IgD-negative memory B cell (primary cell): ENCODE results near the gene DHX40. TPM values are rescaled to one million over a fixed set of nuclear protein-coding genes. Genes with fewer than 3 reads are reported as not detected.

Source experiments
- H3K27ac Mint-ChIP-seq, 3 donors: one replicate each; pipeline ENCODE4 v1.8.0; 2020 to 2022; ENCODE audit warnings: mild to moderate bottlenecking in 3 of 3, mixed read lengths in 3 of 3, moderate library complexity in 1 of 3
- H3K27me3 Mint-ChIP-seq: one replicate; pipeline ENCODE4 v1.8.0; 2021; ENCODE audit warnings: mixed read lengths
- H3K36me3 Mint-ChIP-seq: one replicate; pipeline ENCODE4 v1.8.0; 2020; ENCODE audit warnings: mild to moderate bottlenecking, mixed read lengths
- H3K4me1 Mint-ChIP-seq, 3 donors: one replicate each; pipeline ENCODE4 v1.8.0; 2020 to 2022; ENCODE audit warnings: mixed read lengths in 3 of 3, mild to moderate bottlenecking in 1 of 3
- H3K4me3 Mint-ChIP-seq, 4 donors: one replicate each; pipeline ENCODE4 v1.8.0; 2020 to 2022; ENCODE audit warnings: mild to moderate bottlenecking in 4 of 4, mixed read lengths in 4 of 4, moderate library complexity in 3 of 4
- H3K9me3 Mint-ChIP-seq, 3 donors: one replicate each; pipeline ENCODE4 v1.8.0; 2020 to 2021; ENCODE audit warnings: mixed read lengths in 3 of 3, mild to moderate bottlenecking in 1 of 3
- polyA plus RNA-seq: library from polyadenylated mRNA; unstranded; fragments of 300-500 nt; fragmentation: Illumina TruSeq; gene quantifications from one replicate; pipeline ENCODE4 v1.2.3, GENCODE V29; 2021

Gene DHX40
- polyA plus RNA-seq, 1 donor from 2014 or later: 17.6 TPM

DNA sequence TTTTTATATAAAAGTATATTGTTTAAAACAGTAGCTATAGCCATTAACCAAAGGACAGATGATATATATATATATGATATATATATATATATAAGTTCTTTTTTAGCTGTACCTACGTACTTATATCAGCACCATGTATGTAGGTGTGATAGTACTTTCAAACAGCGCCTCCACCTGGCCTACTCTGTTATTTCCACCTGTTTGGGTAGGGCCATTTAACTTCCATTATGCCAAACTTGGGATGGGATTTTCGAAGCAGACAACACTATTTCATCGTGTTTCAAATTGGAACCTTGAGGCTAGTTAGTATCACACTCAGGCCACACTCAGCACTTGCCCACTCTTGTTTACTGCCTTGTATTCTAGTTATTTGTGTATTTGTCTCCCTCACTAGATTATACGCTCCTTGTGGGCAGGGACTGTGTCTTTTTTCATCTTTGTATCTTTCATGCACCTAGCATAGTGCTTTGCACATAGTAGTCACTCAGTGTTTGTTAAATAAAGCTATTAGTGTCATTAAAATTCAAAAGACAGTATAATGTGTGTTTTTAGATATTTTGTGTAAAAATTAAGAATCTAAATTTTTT lies 42.5 kb downstream of the DHX40 start:
- peaks cover 25% of the 10 kb centered on the region for H3K36me3 Mint-ChIP-seq
- H3K27me3 Mint-ChIP-seq: no peaks in the 10 kb centered on the region
- no peaks in the 10 kb centered on the region for H3K4me1 Mint-ChIP-seq
- H3K4me3 Mint-ChIP-seq: no peak overlapping the region
- H3K9me3 Mint-ChIP-seq: peaks cover 0 to 4% (median 0%) of the 10 kb centered on the region in 3 donors
- no peak overlapping the region for H3K27ac Mint-ChIP-seq

DNA sequence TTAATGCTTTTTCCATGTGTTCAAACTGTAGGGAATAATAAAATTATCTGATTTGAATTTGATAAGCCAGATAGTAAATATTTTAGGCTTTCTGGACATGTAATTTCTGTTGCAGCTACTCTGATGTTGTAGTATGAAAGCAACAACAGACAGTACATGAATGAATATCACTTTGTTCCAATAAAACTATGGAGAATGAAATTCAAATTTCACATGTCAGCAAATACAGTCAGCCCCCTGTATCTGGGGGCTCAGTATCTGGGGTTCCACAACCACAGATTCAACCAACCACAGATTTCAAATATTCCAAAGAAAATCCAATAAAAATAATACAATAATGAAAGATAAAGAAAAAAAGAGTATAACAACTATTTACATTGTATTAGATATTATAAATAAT lies 46.1 kb downstream of the DHX40 start:
- H3K4me3 Mint-ChIP-seq: no peak overlapping the region
- H3K36me3 Mint-ChIP-seq: peaks cover 15% of the 10 kb centered on the region
- H3K27ac Mint-ChIP-seq: no peak overlapping the region
- peaks cover 0 to 4% (median 0%) of the 10 kb centered on the region in 3 donors for H3K9me3 Mint-ChIP-seq
- no peaks in the 10 kb centered on the region for H3K27me3 Mint-ChIP-seq
- H3K4me1 Mint-ChIP-seq: peaks cover 0 to 2% (median 0%) of the 10 kb centered on the region in 3 donors

DNA sequence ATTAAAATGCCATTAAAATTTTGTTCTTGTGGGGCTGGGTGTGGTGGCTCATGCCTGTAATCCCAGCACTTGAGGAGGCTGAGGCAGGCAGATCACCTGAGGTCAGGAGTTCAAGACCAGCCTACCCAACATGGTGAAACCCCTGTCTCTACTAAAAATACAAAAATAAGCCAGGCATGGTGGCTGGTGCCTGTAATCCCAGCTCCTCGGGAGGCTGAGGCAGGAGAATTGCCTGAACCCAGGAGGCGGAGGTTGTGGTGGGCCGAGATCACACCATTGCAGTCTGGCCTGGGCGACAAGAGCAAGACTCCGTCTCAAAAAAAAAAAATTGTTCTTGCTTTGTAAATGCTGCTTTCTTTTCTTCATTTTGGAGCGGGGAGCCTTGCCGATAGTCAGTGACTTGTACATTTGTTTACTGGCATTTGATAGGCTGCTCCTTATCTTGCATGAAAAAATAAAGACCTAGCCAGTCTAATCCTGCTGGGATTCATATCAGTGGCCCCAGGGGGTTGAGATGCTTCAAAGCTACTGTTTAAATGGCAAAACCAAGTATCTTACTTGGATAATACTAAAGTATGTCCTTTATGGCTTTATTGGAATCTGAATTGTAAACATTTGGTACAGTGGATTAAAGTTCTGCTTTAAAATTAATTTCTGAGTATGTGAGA lies 51.0 kb downstream of the DHX40 start:
- H3K36me3 Mint-ChIP-seq: no peaks in the 10 kb centered on the region
- peaks cover 15 to 35% (median 17%) of the 10 kb centered on the region in 3 donors for H3K4me1 Mint-ChIP-seq
- peak overlapping the region in 2 of 4 donors; percentile 12 to 99 for H3K4me3 Mint-ChIP-seq
- H3K27ac Mint-ChIP-seq: peak overlapping the region in 1 of 3 donors; percentile 100
- H3K27me3 Mint-ChIP-seq: no peaks in the 10 kb centered on the region
- no peaks in the 10 kb centered on the region for H3K9me3 Mint-ChIP-seq

DNA sequence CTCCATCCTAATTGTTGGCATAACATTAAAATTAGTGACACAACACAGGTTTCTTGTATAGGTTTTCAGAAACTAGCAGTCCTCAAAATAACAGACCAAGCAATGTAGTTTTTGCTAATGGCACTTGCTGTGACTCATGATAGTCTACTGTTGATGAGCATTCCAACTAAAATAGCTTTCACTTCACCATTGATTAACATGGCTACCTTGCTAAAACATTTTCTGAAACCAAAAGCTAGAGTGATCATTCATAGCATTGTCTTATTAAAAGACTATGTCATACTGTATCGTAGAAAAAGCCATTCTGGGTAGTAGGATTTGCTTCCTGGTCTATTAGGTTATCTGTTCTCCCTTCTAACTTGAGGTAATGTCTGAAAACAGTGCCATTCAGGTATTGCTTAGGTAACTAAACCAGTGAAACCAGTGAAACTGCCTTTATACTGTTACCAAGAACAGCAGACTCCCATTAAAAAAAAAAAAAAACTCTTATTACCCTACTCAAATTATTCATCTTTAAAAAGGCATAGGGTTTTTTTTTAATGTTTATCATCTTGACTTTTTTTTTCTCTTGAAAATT lies 51.8 kb downstream of the DHX40 start:
- Mint-ChIP-seq H3K27ac (peak overlapping the region in 1 of 3 donors; percentile 100), H3K4me1 (peaks cover 19 to 43% (median 23%) of the 10 kb centered on the region in 3 donors), H3K36me3 (no peaks in the 10 kb centered on the region), H3K27me3 (no peaks in the 10 kb centered on the region), H3K4me3 (peak overlapping the region in 1 of 4 donors; percentile 99), H3K9me3 (no peaks in the 10 kb centered on the region)

DNA sequence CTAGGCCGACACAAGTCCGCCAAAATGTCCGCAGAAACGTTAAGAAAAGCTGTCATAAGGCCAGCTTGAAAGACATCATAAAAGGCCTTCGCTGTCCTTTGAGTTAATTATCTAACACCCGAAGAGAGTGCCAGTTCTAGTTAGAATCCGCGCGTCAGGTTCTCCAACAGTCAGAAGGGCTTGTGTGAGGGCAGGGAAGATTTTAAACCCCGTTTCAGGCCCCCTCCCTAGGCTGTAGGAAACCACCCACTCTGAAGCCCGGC lies 53.6 kb downstream of the DHX40 start:
- no peaks in the 10 kb centered on the region for H3K27me3 Mint-ChIP-seq
- H3K9me3 Mint-ChIP-seq: no peaks in the 10 kb centered on the region
- H3K36me3 Mint-ChIP-seq: no peaks in the 10 kb centered on the region
- peak overlapping the region; percentile 90 to 99 (median 98) for H3K4me3 Mint-ChIP-seq
- H3K4me1 Mint-ChIP-seq: peaks cover 30 to 55% (median 35%) of the 10 kb centered on the region in 3 donors
- H3K27ac Mint-ChIP-seq: peak overlapping the region; percentile 99 to 100 (median 99)

DNA sequence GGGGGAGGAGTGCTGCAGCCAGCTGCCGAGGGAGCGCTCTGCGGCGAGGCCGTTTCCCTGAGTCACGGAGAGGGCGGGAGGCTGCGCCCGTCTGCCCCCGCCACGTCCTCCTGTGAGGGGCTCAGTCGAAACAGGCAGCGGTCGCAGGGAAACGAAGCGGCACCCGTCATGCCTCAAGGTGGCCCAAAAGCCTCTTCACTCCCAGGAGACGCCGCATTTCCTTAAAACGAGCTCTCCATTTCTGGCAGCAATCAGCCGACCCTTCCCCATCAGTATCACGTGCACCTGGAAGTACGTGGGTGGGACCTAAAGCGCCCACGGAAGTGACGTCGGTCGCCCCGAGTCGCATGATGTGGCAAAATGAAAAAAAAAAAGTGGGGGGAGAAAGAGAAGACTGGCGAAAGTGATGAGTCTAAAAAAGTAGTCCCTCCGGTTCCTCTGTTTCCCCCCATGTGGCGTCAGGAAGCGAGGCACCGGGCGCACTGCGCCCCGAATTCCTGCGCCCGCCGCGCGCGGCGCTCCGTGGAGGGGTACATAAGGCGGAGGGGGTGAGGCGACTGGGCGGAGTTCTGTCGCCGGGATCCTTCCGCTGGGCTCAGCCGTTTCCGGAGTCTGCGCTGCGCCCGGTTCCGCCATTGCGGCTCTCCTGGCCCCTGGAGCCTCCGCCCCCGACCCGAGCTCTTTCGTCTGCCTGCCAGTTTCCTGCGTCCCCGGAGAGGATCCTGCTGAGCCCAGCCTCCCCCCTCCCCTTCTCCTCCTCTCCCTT lies 54.1 kb downstream of the DHX40 start, which contains the start of gene CLTC:
Gene CLTC (plus strand): TSS at position 598 of the 766 bp plus-strand sequence. CDS start 237 bp downstream, outside the sequence.
- H3K27me3 Mint-ChIP-seq: no peaks in the 10 kb centered on the region
- peak within 1 kb of the TSS; percentile 99 to 100 (median 99) for H3K27ac Mint-ChIP-seq
- peaks cover 33 to 58% (median 37%) of the 10 kb centered on the region in 3 donors for H3K4me1 Mint-ChIP-seq
- H3K4me3 Mint-ChIP-seq: peak within 1 kb of the TSS; percentile 90 to 99 (median 98)
- no peaks in the 10 kb centered on the region for H3K9me3 Mint-ChIP-seq
- no peaks in the 10 kb centered on the region for H3K36me3 Mint-ChIP-seq

DNA sequence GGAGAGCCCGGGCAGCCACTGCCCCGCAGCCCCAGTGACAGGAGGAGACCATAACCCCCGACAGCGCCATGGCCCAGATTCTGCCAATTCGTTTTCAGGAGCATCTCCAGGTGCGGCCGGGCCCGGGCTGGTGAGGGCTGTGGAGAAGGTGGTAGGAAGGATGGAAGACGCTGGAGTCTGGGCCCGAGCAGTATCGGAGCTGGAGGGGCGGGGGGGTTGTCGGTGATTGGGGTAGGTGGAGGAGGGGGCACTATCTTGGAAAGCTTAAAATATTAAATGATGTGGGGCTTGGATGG lies 54.6 kb downstream of the DHX40 start:
- peak overlapping the region; percentile 99 to 100 (median 99) for H3K27ac Mint-ChIP-seq
- no peaks in the 10 kb centered on the region for H3K27me3 Mint-ChIP-seq
- H3K9me3 Mint-ChIP-seq: no peaks in the 10 kb centered on the region
- no peaks in the 10 kb centered on the region for H3K36me3 Mint-ChIP-seq
- H3K4me3 Mint-ChIP-seq: peak overlapping the region; percentile 90 to 99 (median 98)
- H3K4me1 Mint-ChIP-seq: peaks cover 33 to 58% (median 37%) of the 10 kb centered on the region in 3 donors

DNA sequence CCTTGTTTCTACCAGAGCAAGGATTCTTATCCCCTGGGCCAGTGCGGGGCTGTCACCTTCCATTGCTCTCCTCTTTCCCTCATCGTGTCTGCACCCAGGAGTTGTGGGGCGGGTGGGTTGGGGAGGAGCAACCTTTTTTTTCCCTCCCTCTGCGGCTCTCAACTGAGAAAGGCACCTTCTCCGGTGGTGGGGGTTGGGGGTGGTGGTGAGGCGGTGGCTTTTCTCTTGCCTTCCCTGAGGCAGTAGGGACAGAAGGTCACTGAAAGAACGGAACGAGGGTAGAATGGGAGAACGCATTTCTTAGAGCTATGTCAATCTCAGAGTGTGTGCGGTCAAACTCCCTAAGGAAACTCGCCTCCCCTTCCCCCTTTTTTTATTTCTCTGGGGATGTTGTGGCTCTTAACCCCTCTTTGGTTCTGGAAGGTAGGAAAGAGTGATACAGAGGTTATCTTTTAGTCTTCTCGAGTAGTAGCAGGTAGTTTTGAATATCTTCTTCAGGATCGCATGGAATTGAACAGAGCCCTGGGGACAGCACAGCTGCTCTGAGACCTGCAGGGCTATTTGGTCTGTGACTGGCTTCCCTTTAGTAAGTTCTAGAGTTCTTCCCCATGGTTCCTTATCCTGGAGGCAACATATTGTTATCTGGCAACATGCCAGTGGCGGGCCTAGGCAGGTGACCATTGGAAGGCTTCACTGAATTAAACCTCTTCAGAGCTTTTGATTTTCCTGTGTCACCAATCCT lies 55.3 kb downstream of the DHX40 start:
- Mint-ChIP-seq H3K9me3 (no peaks in the 10 kb centered on the region), H3K36me3 (no peaks in the 10 kb centered on the region), H3K27ac (peak overlapping the region; percentile 99 to 100 (median 99)), H3K27me3 (no peaks in the 10 kb centered on the region), H3K4me1 (peaks cover 36 to 62% (median 40%) of the 10 kb centered on the region in 3 donors), H3K4me3 (peak overlapping the region; percentile 90 to 99 (median 98))

DNA sequence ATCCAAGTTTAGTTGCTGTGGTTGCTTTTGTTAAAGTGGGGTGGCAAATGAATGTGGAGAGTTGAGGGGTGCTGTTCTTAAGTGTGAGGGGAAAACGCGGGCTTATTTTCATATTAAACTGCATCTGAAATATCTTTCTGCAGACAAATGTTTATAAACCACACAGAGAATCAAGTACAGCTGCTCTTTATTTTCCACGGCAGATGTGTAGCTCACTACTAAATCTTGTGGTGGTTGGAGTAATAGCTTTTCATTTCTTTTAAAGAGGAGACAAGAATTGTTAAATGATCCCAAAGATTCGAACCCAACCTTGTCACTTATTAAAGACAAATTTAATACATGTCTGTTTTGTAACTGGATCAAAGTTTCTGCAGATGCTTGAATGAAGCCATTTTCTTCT lies 56.4 kb downstream of the DHX40 start:
- H3K27ac Mint-ChIP-seq: peak overlapping the region; percentile 46 to 100 (median 99)
- H3K27me3 Mint-ChIP-seq: no peaks in the 10 kb centered on the region
- peaks cover 44 to 68% (median 47%) of the 10 kb centered on the region in 3 donors for H3K4me1 Mint-ChIP-seq
- H3K9me3 Mint-ChIP-seq: no peaks in the 10 kb centered on the region
- peak overlapping the region; percentile 27 to 99 (median 89) for H3K4me3 Mint-ChIP-seq
- no peaks in the 10 kb centered on the region for H3K36me3 Mint-ChIP-seq

DNA sequence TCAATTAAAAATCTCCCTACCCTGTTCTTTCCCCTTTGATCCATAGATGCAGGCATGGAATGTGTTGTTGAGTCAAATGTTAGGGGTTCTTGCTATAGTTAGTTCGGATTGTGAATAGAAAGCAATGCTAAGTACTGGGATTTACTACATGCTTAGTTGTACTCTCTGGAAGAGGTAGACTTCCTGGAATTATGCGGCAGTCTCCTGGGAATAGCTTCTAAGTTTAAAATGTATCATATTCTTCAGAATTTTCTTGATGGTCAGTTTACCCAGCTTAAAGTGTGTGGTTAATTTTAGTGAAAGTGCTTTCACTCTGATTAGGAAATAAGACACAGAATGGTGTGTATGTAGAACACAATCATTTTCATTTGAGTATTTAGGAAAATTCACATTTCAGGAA lies 57.7 kb downstream of the DHX40 start:
- H3K27me3 Mint-ChIP-seq: no peaks in the 10 kb centered on the region
- peak overlapping the region in 3 of 4 donors; percentile 79 to 99 (median 86) for H3K4me3 Mint-ChIP-seq
- H3K27ac Mint-ChIP-seq: peak overlapping the region; percentile 45 to 100 (median 55)
- H3K9me3 Mint-ChIP-seq: no peaks in the 10 kb centered on the region
- peaks cover 50 to 67% (median 51%) of the 10 kb centered on the region in 3 donors for H3K4me1 Mint-ChIP-seq
- no peaks in the 10 kb centered on the region for H3K36me3 Mint-ChIP-seq

DNA sequence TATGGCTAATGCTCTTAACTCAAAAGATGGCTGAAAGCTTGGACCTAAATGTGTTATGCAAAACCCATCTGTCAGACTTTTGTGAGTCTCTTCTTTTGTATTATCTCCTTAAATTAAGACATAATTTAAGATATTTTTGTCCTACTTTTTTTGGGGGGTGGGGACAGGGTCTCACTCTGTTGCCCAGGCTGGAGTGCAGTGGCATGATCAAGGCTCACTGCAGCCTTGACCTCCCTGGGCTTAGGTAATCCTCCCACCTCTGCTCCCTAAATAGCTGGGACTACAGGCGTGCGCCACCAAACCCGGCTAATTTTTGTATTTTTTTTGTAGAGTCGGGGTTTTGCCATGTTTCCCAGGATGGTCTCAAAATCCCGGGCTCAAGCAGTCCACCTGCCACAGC lies 61.3 kb downstream of the DHX40 start:
- no peak overlapping the region for H3K27ac Mint-ChIP-seq
- no peaks in the 10 kb centered on the region for H3K36me3 Mint-ChIP-seq
- H3K4me1 Mint-ChIP-seq: peaks cover 43 to 60% (median 59%) of the 10 kb centered on the region in 3 donors
- H3K9me3 Mint-ChIP-seq: no peaks in the 10 kb centered on the region
- no peaks in the 10 kb centered on the region for H3K27me3 Mint-ChIP-seq
- H3K4me3 Mint-ChIP-seq: peak overlapping the region in 1 of 4 donors; percentile 3

DNA sequence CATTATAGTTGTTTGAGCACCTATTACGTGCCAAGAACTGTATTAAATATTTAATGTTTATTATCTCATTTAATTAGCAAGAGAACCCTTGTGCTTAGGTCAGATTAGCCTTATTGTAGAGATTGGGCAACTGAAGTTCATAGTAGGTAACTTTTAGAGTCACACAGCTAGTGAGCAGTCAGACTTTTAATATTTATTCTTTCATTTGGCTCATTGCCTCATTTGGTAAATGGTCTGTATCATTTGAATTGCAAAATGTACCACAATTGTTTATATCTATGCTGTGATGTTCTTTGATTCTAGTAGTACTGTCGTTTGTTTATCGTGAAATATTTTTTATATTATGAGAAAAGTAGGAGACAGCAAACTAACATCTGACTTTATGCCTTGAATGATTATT lies 61.9 kb downstream of the DHX40 start:
- Mint-ChIP-seq H3K9me3 (no peaks in the 10 kb centered on the region), H3K27ac (peak overlapping the region in 2 of 3 donors; percentile 2 to 6), H3K36me3 (no peaks in the 10 kb centered on the region), H3K4me3 (peak overlapping the region in 1 of 4 donors; percentile 2), H3K4me1 (peaks cover 39 to 57% (median 56%) of the 10 kb centered on the region in 3 donors), H3K27me3 (no peaks in the 10 kb centered on the region)

DNA sequence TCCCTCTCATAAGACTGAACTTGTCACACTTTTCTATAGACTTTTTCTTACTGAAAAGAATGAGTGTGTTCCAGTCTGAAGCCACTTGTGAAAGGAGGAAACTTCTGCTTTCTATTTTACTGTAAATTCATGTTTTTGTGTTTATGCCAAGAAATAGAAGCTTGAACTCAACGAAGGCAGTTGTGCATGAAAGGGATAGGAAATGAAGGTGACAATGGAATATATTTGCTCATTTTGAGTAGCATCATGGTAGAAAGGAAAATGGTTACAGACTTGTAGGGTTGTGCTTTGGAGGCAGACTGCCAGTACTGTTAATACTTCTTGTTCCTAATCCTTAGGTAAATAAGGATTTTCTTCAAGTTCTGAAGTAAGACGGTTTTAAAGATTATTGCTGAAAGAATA lies 62.4 kb downstream of the DHX40 start:
- H3K4me1 Mint-ChIP-seq: peaks cover 39 to 57% (median 55%) of the 10 kb centered on the region in 3 donors
- peak overlapping the region; percentile 2 to 74 (median 38) for H3K4me3 Mint-ChIP-seq
- no peaks in the 10 kb centered on the region for H3K9me3 Mint-ChIP-seq
- H3K27ac Mint-ChIP-seq: peak overlapping the region; percentile 2 to 20 (median 6)
- no peaks in the 10 kb centered on the region for H3K27me3 Mint-ChIP-seq
- no peaks in the 10 kb centered on the region for H3K36me3 Mint-ChIP-seq

DNA sequence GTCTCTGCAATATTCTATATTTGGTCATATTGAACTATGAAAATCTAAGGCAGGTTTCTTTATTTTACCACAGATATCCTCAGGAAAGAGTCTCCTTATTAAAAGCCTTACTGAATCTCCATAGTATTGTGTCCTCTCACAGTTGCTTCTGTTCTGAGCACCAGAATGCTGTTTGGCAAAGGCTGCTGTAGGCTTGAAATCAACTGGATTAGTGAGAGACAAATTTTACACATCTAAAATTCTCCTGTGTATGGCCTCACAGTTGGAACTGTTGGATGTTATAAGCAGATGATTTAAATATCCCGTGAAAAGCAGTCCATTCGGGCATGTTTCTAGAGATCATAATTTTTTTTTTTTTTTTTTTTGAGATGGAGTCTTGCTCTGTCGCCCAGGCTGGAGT lies 63.8 kb downstream of the DHX40 start:
- Mint-ChIP-seq H3K9me3 (no peaks in the 10 kb centered on the region), H3K4me1 (peaks cover 30 to 54% (median 53%) of the 10 kb centered on the region in 3 donors), H3K27me3 (no peaks in the 10 kb centered on the region), H3K36me3 (no peaks in the 10 kb centered on the region), H3K27ac (no peak overlapping the region), H3K4me3 (peak overlapping the region in 1 of 4 donors; percentile 12)
